ENCODE results near the gene SERBP1.

SERBP1 gene

GRCh38 chr1:67465375-67465774, 35.2 kb upstream of the SERBP1 start:
- no peak for ATAC-seq
- TF ChIP-seq ESRRG (CRISPR knock-in tag; IDR thresholded peaks at IDR 0.05) (no peak), ZNF565 (CRISPR knock-in tag; conservative IDR thresholded peaks at IDR 0.05; ENCODE audit: low read depth) (no peak), TSHZ2 (CRISPR knock-in tag; IDR thresholded peaks at IDR 0.05) (no peak), ZFP3 (CRISPR knock-in tag; IDR thresholded peaks at IDR 0.05) (no peak), ARNTL (CRISPR knock-in tag; IDR thresholded peaks at IDR 0.05; ENCODE audit: borderline replicate concordance, low read depth) (no peak), ZNF8 (CRISPR knock-in tag; IDR thresholded peaks at IDR 0.05) (no peak)

GRCh38 chr1:67464746-67465145, 34.5 kb upstream of the SERBP1 start:
- TF ChIP-seq TCF4 (CRISPR knock-in tag; IDR thresholded peaks at IDR 0.05; ENCODE audit: borderline replicate concordance) (no peak), ZNF8 (CRISPR knock-in tag; IDR thresholded peaks at IDR 0.05) (no peak), ZFP30 (CRISPR knock-in tag; IDR thresholded peaks at IDR 0.05) (no peak), CREB5 (CRISPR knock-in tag; IDR thresholded peaks at IDR 0.05; ENCODE audit: low read depth) (no peak), OSR1 (CRISPR knock-in tag; IDR thresholded peaks at IDR 0.05) (no peak)
- ATAC-seq, result no peak

- TF ChIP-seq ZNF565 (CRISPR knock-in tag; conservative IDR thresholded peaks at IDR 0.05; ENCODE audit: low read depth), result no peak
- TF ChIP-seq ESRRG (CRISPR knock-in tag; IDR thresholded peaks at IDR 0.05), result no peak
- TF ChIP-seq ZNF8 (CRISPR knock-in tag; IDR thresholded peaks at IDR 0.05), result no peak
- TF ChIP-seq RARB (CRISPR knock-in tag; IDR thresholded peaks at IDR 0.05), result no peak
- TF ChIP-seq SNAI2 (CRISPR knock-in tag; IDR thresholded peaks at IDR 0.05), result no peak
- TF ChIP-seq ZFP30 (CRISPR knock-in tag; IDR thresholded peaks at IDR 0.05), result no peak
- no peak for TF ChIP-seq TOX (CRISPR knock-in tag; IDR thresholded peaks at IDR 0.05; ENCODE audit: borderline replicate concordance)
- no peak for TF ChIP-seq POU6F1 (CRISPR knock-in tag; IDR thresholded peaks at IDR 0.05; ENCODE audit: borderline replicate concordance, low read depth)
- TF ChIP-seq CSDC2 (CRISPR knock-in tag; IDR thresholded peaks at IDR 0.05), result no peak
- no peak for TF ChIP-seq ZFP3 (CRISPR knock-in tag; IDR thresholded peaks at IDR 0.05)
- ATAC-seq, result no peak
Observed at GRCh38 chr1:67464058-67464457, 33.9 kb upstream of the SERBP1 start.

GRCh38 chr1:67463298-67463955, 33.2 kb upstream of the SERBP1 start:
- peak; percentile 38; the same call in 1 of the 3 replicates for ATAC-seq
- TF ChIP-seq OSR1 (CRISPR knock-in tag; IDR thresholded peaks at IDR 0.05), result no peak
- no peak for TF ChIP-seq ZNF70 (CRISPR knock-in tag; IDR thresholded peaks at IDR 0.05)
- no peak for TF ChIP-seq ZFP3 (CRISPR knock-in tag; IDR thresholded peaks at IDR 0.05)
- no peak for TF ChIP-seq ZFP30 (CRISPR knock-in tag; IDR thresholded peaks at IDR 0.05)
- no peak for TF ChIP-seq TOX (CRISPR knock-in tag; IDR thresholded peaks at IDR 0.05; ENCODE audit: borderline replicate concordance)
- no peak for TF ChIP-seq CREB5 (CRISPR knock-in tag; IDR thresholded peaks at IDR 0.05; ENCODE audit: low read depth)
- no peak for TF ChIP-seq CSDC2 (CRISPR knock-in tag; IDR thresholded peaks at IDR 0.05)
- TF ChIP-seq TSHZ2 (CRISPR knock-in tag; IDR thresholded peaks at IDR 0.05), result no peak
- TF ChIP-seq POU6F1 (CRISPR knock-in tag; IDR thresholded peaks at IDR 0.05; ENCODE audit: borderline replicate concordance, low read depth), result no peak
- no peak for TF ChIP-seq ARNTL (CRISPR knock-in tag; IDR thresholded peaks at IDR 0.05; ENCODE audit: borderline replicate concordance, low read depth)
- TF ChIP-seq ISL1 (CRISPR knock-in tag; IDR thresholded peaks at IDR 0.05), result no peak
- TF ChIP-seq BACH2 (CRISPR knock-in tag; IDR thresholded peaks at IDR 0.05; ENCODE audit: borderline replicate concordance), result no peak
